Body of pancreas (tissue), 4 donors: ENCODE measurements around the gene BBOX1. TPM values are rescaled to one million over a fixed set of nuclear protein-coding genes. Genes with fewer than 3 reads are reported as not detected.

Experiments used
- ATAC-seq: fragments of 150-250 bp; one replicate; pipeline ENCODE4 v1.9.1; 2016
- DNase-seq, 4 donors: peaks; one replicate each; pipeline ENCODE4 v3.0.0-alpha.2; 2019
- H3K27ac ChIP-seq, 4 donors: fragments of 200-600 bp; sonication (generic); 1 replicate in 3 of 4; 2 replicates in 1 of 4; pipeline versions ENCODE4 v1.5.1 to v1.6.1; 2016 to 2019; ENCODE audit warnings: mild to moderate bottlenecking in 1 of 4, mixed read lengths in 1 of 4, moderate library complexity in 1 of 4
- H3K27me3 ChIP-seq, 2 donors: fragments of 200-600 bp; sonication (generic); one replicate each; pipeline ENCODE4 v1.6.0; 2016; ENCODE audit warnings: mild to moderate bottlenecking in 1 of 2
- H3K36me3 ChIP-seq, 2 donors: fragments of 200-600 bp; sonication (generic); replicated peaks in 1 of 2; 2 replicates each; pipeline ENCODE4 v1.5.1; 2016; ENCODE audit warnings: low read depth in 2 of 2; ENCODE audit not compliant: insufficient read depth in 1 of 2
- H3K4me1 ChIP-seq: fragments of 200-600 bp; sonication (generic); one replicate; pipeline ENCODE4 v1.6.0; 2016
- H3K4me3 ChIP-seq, 2 donors: fragments of 200-600 bp; sonication (generic); 1 replicate in 1 of 2; 2 replicates in 1 of 2; pipeline ENCODE4 v1.5.1; 2016 to 2019
- H3K9me3 ChIP-seq, 3 donors: fragments of 200-600 bp; sonication (generic); 1 replicate in 2 of 3; 2 replicates in 1 of 3; pipeline ENCODE4 v1.5.1; 2016
- POLR2A ChIP-seq, 3 donors: fragments of 450-650 bp; IDR thresholded peaks; one replicate each; pipeline ENCODE4 v1.6.1; 2016; ENCODE audit warnings: antibody characterized with exemption in 3 of 3, mild to moderate bottlenecking in 2 of 3
- WGBS, 2 donors: methylation state at CpG; one replicate each; pipeline ENCODE4 v1.1.5; 2017; 5-methylcytosine and 5-hydroxymethylcytosine counted together
- intact Hi-C: fragments of 100-400 bp; cut with DNase I; formaldehyde crosslinking; loops from one replicate; pipeline ENCODE4 v1.15.1; 2023
- total RNA-seq, 2 donors: library from RNA; depleted of rRNA; stranded (reverse); fragments of >200 nt; gene quantifications; one replicate each; pipeline ENCODE4 v1.1.0, GENCODE V29; 2016
- TF ChIP-seq, protein P1 (sequence below), 7 experiments: fragments of 450-650 bp in 4 of 7; fragments of 200-600 bp in 3 of 7; sonication (generic) in 3 of 7; IDR thresholded peaks; one replicate each; pipeline ENCODE4 v1.5.1; 2016 to 2019; ENCODE audit warnings: antibody characterized with exemption in 7 of 7

BBOX1 gene
- total RNA-seq, 2 donors from 2014 or later = not detected

DNA sequence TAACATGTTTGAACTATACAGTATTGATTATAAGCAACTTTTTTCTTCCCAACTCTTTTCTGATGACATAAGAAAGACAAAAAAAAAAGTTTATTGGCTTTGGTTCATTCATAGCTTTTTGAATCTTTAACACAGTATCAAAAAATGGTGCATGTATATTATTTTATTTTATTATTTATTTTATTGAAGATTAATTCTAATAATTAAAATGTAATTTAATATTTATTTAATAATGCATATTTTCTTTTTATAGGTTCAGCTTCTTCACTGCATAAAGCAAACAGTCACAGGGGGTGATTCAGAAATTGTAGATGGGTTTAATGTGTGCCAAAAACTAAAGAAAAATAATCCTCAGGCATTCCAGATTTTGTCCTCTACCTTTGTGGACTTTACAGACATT lies 78.8 kb downstream of the BBOX1 start:
- no peak overlapping the region for H3K27ac ChIP-seq
- no peaks in the 10 kb centered on the region for H3K27me3 ChIP-seq
- no peaks in the 10 kb centered on the region for H3K9me3 ChIP-seq
- intact Hi-C loops = no loop called here
- no peak overlapping the region for H3K4me3 ChIP-seq
- no peak for ATAC-seq
- no peak for TF ChIP-seq POLR2A (IDR thresholded peaks at IDR 0.05)
- TF ChIP-seq, protein P1, sequence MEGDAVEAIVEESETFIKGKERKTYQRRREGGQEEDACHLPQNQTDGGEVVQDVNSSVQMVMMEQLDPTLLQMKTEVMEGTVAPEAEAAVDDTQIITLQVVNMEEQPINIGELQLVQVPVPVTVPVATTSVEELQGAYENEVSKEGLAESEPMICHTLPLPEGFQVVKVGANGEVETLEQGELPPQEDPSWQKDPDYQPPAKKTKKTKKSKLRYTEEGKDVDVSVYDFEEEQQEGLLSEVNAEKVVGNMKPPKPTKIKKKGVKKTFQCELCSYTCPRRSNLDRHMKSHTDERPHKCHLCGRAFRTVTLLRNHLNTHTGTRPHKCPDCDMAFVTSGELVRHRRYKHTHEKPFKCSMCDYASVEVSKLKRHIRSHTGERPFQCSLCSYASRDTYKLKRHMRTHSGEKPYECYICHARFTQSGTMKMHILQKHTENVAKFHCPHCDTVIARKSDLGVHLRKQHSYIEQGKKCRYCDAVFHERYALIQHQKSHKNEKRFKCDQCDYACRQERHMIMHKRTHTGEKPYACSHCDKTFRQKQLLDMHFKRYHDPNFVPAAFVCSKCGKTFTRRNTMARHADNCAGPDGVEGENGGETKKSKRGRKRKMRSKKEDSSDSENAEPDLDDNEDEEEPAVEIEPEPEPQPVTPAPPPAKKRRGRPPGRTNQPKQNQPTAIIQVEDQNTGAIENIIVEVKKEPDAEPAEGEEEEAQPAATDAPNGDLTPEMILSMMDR (IDR thresholded peaks at IDR 0.05) = no peak
- H3K36me3 ChIP-seq = no peaks in the 10 kb centered on the region
- H3K4me1 ChIP-seq = no peaks in the 10 kb centered on the region
- no peak for DNase-seq

- H3K4me1 ChIP-seq = no peaks in the 10 kb centered on the region
- H3K9me3 ChIP-seq = no peaks in the 10 kb centered on the region
- WGBS, 2 donors = 58 to 64% methylated on average over 1 of the region's 1 CpG
- DNase-seq = no peak
- no peak overlapping the region for H3K4me3 ChIP-seq
- TF ChIP-seq POLR2A (IDR thresholded peaks at IDR 0.05) = no peak
- TF ChIP-seq, protein P1 (IDR thresholded peaks at IDR 0.05) = no peak
- intact Hi-C loops = no loop called here
- no peaks in the 10 kb centered on the region for H3K27me3 ChIP-seq
- H3K27ac ChIP-seq = no peak overlapping the region
- no peak for ATAC-seq
- no peaks in the 10 kb centered on the region for H3K36me3 ChIP-seq
Measured at GRCh38 chr11:27120211-27120610, 79.6 kb downstream of the BBOX1 start.

DNA sequence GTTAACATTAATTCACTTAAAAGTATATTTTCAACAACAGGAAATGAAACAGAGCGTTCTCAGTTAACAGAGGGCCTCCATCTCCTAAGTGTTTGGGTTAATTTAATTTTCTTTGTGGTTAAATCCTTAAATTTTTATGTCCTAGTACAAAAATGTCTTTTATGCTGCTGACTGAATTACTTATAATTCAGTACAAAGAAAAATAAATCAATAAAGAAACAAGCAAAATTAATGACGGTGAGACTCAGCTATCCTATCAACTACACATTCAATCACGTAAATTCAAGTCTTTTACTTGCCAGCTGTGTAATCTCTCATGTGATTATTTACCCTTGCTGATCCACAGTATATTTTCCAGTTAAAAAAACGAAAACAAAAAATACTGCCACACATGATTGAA lies 81.4 kb downstream of the BBOX1 start:
- H3K9me3 ChIP-seq = no peaks in the 10 kb centered on the region
- ATAC-seq = no peak
- no peak overlapping the region for H3K4me3 ChIP-seq
- DNase-seq = no peak
- no peaks in the 10 kb centered on the region for H3K4me1 ChIP-seq
- intact Hi-C loops = no loop called here
- H3K36me3 ChIP-seq = no peaks in the 10 kb centered on the region
- 31 to 41% methylated on average over 4 of the region's 4 CpGs for WGBS, 2 donors
- no peaks in the 10 kb centered on the region for H3K27me3 ChIP-seq
- TF ChIP-seq POLR2A (IDR thresholded peaks at IDR 0.05) = no peak
- TF ChIP-seq, protein P1 (IDR thresholded peaks at IDR 0.05) = no peak
- no peak overlapping the region for H3K27ac ChIP-seq

DNA sequence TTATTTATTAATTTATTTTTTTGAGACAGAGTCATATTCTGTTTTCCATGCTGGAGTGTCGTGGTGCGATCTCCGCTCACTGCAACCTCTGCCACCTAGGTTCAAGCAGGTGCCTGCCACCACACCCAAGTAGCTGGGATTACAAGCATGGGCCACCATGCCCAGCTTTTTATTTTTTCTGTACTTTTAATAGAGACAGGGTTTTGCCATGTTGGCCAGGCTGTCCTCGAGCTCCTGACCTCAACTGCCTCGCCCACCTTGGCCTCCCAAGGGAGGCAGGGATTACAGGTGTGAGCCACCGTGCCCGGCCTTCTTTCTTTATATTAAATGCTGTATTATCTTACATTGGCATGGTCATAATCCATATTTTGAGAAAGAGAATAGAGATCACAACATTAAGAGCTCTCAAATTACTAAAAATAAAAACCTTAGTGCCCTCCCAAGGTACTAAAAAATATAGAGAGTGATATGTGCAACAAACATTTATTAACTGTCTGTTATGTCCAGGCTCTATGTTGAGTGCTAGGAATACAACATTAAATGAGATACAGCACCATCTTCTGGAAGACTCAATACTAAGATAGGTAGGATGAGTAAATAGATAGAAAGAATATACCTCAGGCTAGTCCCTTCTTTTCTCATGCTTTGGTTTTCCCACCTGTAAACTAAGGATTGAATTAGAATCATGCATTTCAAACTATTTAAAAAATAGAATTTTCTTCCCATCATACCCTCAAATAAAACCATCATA lies 84.1 kb downstream of the BBOX1 start:
- Histone ChIP-seq H3K27ac (no peak overlapping the region), H3K27me3 (no peaks in the 10 kb centered on the region), H3K36me3 (no peaks in the 10 kb centered on the region), H3K4me1 (no peaks in the 10 kb centered on the region), H3K4me3 (no peak overlapping the region), H3K9me3 (no peaks in the 10 kb centered on the region)
- 84 to 85% methylated on average over 7 of the region's 7 CpGs for WGBS, 2 donors
- ATAC-seq (no peak), DNase-seq (no peak)
- TF ChIP-seq POLR2A (IDR thresholded peaks at IDR 0.05) = no peak
- TF ChIP-seq, protein P1 (IDR thresholded peaks at IDR 0.05) = peak in 2 of 7 experiments; percentile 5 to 7
- intact Hi-C loops = no loop called here

DNA sequence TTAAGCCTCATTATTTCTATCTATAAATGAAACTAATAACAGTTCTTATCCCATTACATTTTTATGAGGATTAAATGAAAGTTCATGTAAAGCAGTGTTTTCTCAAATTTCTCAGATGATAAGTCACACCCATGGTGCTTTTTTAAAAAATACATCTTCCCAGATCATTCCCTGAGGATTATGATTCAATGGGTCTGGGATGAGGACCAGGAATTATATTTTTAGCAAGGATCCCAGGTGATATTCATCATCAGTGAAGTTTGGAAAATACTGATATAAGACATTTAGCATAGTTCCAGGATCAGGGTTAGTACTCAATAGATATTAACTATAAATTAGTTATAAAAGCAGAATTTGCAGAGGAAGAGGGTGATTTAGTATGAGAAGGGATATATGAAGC lies 89.1 kb downstream of the BBOX1 start:
- no peak for DNase-seq
- H3K27ac ChIP-seq = no peak overlapping the region
- no peaks in the 10 kb centered on the region for H3K36me3 ChIP-seq
- no peaks in the 10 kb centered on the region for H3K27me3 ChIP-seq
- intact Hi-C loops = no loop called here
- H3K4me3 ChIP-seq = no peak overlapping the region
- H3K9me3 ChIP-seq = no peaks in the 10 kb centered on the region
- no peak for ATAC-seq
- H3K4me1 ChIP-seq = no peaks in the 10 kb centered on the region
- no peak for TF ChIP-seq POLR2A (IDR thresholded peaks at IDR 0.05)
- TF ChIP-seq, protein P1 (IDR thresholded peaks at IDR 0.05) = no peak
